Occipital lobe (tissue), 2 donors: ENCODE data around the gene SLC9C2. TPM values are rescaled to one million over a fixed set of nuclear protein-coding genes. Genes with fewer than 3 reads are reported as not detected.
"Not testable (repeated sequence)": the region's sequence is repeated elsewhere in the genome, so short reads cannot be mapped to it uniquely, and the experiment has no call there.

ENCODE experiments used
- DNase-seq: peaks from one replicate; lab custom pipeline; 2025; lab: John Stamatoyannopoulos, UW
- total RNA-seq: library from RNA; depleted of rRNA; stranded (reverse); fragments of >200 nt; gene quantifications from one replicate; pipeline ENCODE4 v1.2.3, GENCODE V29; 2014

The SLC9C2 gene
- total RNA-seq, 1 donor from 2014 or later, result 8.3 TPM

- DNase-seq, result no peak
These were observed 71.8 kb downstream of the SLC9C2 start for GRCh38 chr1:173530795-173531693.

GRCh38 chr1:173529106-173529505, 73.8 kb downstream of the SLC9C2 start:
- DNase-seq, result no peak

DNA sequence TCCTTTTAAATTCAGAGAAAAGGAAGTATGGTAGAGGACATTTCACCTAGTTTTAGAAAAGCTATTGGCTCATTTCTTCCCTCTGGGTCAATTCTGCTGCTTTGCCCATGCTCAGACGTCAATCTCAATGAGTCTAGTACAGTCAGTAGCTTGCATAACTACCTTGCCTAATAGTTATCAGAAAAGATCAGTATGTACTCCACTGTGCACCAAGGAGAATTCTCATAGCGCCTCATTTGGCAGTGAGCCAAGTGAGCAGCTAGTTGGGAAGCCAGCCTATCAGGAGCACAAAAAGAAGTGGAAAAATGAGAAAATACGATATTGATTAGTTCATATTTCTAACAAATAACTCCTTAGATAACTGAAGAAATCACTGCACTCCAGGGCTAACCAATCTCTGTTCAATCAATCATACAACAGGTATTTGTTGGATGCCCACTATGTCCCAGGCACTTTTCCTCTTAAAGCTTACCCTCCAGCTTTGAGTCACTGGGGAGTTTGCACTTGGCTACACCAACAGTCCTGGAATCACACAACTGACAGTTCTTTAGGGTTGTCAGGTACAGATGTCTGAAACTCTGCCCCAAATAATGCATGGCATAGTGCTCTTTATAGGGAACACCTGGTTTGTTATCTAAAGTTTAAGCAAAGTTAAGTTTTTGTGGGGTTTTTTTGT, 75.6 kb downstream of the SLC9C2 start:
- DNase-seq, result no peak

- DNase-seq, result no peak
These were observed 76.9 kb downstream of the SLC9C2 start for GRCh38 chr1:173525926-173526325.

- DNase-seq, result no peak
These were observed 79.5 kb downstream of the SLC9C2 start for GRCh38 chr1:173523329-173523728.

DNA sequence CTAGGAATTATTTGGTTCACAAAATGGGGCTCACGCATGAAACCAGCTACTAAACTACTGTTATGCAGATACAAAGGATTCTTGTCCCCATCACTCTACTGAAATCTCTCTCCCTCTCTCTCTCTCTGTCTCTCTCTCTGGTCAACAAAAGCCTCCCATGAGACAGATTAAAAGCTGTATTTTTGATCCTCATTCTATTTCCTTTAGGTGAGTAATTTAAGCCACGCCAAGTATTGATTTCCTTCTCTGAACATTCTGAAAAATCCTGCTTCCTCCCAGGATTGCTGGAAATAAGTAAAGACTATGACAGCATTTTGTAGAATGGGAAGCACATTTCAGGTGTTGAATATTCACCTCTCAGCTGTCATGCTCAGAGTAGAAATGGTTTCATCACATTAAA, 82.1 kb downstream of the SLC9C2 start:
- DNase-seq, result no peak

GRCh38 chr1:173514503-173514902, 88.4 kb downstream of the SLC9C2 start:
- DNase-seq, result not testable (repeated sequence)

- DNase-seq, result no peak
These were observed 93.1 kb downstream of the SLC9C2 start for GRCh38 chr1:173509797-173510196.

DNA sequence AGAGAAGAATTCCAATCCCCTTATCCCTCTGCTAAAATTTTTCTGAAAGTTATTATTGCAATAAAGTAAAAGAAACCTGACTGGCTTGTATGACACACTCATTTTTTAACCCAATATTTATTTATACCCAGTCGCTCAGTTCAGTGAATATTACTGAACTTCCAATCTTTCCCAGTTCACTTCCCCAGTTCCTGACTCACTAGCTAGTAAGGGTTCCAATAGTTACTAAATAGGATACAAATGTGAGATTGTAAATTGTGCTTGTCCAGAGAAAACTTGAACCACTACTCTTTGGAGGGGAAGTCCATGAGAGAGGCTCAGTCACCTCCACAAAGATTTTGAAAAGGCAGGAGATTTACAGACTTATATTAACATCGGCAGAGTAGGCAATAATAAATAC, 94.3 kb downstream of the SLC9C2 start:
- no peak for DNase-seq

DNA sequence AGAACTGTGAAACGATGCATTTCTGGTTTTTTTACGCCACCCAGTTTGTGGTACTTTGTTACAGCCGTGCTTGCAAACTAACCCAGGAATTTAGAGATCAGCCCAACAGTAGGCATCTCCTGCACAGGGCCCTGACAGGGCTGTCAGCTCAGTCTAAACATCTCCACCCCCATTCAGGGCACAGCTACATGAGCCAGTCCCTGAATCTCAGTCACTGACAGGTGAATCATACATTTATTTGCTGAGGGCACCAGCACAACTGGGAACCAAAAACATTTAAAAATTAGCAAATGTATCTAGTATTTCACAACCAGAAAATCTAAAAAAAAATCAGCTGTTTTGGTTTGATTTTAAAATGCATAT, 95.0 kb downstream of the SLC9C2 start:
- no peak for DNase-seq

- no peak for DNase-seq
These were observed 95.5 kb downstream of the SLC9C2 start for GRCh38 chr1:173507205-173507846.

- no peak for DNase-seq
These were observed 96.4 kb downstream of the SLC9C2 start for GRCh38 chr1:173506437-173506836.

- DNase-seq, result no peak
These were observed 97.5 kb downstream of the SLC9C2 start for GRCh38 chr1:173505391-173505790.

DNA sequence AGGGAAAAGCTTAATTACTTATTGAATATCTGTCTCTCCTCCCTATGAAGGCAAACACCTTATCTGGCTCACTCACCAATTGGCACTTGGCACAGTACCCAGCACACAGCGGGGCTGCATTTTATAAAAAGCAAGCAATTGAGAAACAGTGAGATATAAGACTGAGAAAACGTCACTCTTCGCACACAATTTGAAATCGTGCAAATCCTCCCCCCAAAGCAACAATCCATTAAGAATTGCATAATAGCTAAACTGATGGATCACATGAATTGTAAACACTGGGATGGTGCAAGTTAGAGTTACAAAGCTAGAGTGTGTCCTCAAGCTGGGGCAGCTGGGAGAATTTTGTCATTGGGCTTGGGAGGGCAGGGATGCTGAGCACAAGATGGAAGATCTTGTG, 98.6 kb downstream of the SLC9C2 start:
- no peak for DNase-seq

GRCh38 chr1:173503391-173503790, 99.5 kb downstream of the SLC9C2 start:
- no peak for DNase-seq

DNA sequence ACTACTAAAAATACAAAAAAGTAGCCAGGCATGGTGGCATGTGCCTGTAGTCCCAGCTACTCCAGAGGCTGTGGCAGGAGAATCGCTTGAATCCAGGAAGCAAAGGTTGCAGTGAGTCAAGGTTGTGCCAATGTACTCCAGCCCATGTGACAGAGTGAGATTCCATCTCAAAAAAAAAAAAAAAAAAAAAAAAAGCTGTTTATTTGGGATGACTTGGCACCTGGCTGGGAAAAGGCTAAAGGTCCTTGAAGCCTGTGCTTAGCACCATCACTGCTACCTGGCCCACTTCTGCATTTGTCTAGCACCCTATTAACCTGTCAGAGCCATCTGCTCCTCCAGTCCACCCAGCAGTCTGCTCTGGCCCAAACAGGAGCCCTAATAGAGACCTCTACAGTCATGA, 100.8 kb downstream of the SLC9C2 start:
- no peak for DNase-seq

- DNase-seq, result no peak
These were observed 103.1 kb downstream of the SLC9C2 start for GRCh38 chr1:173499729-173500128.

GRCh38 chr1:173496757-173497320, 106.0 kb downstream of the SLC9C2 start:
- no peak for DNase-seq

DNA sequence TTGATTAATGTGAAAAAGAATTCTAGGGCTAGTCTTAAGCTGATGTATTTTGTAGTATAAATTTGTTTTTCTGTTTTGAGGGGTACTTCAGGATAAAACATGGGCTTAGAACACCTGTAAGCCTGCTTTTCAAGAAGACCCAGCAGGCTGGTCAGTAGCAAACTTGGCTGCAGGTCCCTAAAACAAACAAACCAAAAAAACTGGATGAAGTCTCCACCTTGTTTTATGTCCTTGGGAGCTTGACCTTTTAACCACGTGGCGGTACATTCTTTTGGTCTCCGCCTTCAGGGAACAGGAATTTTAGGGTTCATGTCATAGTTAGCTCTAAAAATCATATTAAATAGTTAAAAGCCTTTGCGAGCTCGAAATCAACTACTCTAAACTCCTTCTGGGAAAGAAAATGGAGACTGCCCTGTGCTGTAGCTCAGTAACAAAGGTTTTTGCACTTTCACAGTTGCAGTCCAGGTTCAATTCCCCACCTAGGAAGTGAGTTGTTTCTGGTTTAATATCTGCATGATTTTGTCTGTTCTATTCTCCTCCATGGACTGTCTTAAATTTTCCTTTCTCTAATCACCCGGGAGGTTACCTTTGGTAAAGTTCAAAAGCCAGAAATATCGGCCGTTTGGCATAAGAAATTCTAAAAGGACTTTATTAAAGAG, 107.1 kb downstream of the SLC9C2 start:
- DNase-seq, result no peak

DNA sequence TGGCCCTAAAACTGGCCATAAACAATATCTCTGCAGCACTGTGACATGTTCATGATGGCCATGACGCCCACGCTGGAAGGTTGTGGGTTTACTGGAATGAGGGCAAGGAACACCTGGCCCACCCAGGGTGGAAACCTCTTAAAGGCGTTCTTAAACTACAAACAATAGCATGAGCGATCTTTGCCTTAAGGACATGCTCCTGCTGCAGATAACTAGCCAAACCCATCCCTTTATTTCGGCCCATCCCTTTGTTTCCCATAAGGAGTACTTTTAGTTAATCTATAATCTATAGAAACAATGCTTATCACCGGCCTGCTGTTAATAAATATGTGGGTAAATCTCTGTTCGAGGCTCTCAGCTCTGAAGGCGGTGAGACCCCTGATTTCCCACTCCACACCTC, 109.7 kb downstream of the SLC9C2 start:
- DNase-seq, result not testable (repeated sequence)

GRCh38 chr1:173491508-173491907, 111.4 kb downstream of the SLC9C2 start:
- DNase-seq, result no peak

- DNase-seq, result no peak
These were observed 112.9 kb downstream of the SLC9C2 start for GRCh38 chr1:173489929-173490328.
